HPDE6-E6E7 (cell line): Measurements from ENCODE around the gene OR14I1.

Experiments used
- DNase-seq: peaks from one replicate; pipeline ENCODE4 v3.0.0; 2011; ENCODE audit warnings: missing footprints; ENCODE audit errors: extremely low spot score

The OR14I1 gene

DNA sequence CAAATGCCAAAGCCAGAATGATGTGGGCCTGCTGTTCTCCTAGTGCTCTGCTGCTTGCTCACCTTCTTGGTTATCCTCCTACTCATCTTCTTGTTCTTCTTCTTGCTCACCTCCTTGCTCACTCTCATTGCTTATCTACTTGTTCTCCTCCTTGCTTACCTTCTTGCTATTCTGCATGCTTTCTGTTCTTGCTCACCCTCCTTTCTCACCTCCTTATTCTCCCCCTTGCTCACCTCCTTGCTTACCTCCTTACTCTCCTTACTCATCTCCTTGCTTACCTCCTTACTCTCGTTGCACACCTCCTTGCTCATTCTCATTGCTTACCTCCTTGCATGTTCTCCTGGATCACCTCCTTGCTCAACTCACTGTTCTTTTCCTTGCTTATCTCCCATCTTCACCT, at the start of gene OR14I1:
TSS of gene OR14I1 (minus strand) at position 53 of the 400 bp plus-strand sequence.
- no peak for DNase-seq

DNA sequence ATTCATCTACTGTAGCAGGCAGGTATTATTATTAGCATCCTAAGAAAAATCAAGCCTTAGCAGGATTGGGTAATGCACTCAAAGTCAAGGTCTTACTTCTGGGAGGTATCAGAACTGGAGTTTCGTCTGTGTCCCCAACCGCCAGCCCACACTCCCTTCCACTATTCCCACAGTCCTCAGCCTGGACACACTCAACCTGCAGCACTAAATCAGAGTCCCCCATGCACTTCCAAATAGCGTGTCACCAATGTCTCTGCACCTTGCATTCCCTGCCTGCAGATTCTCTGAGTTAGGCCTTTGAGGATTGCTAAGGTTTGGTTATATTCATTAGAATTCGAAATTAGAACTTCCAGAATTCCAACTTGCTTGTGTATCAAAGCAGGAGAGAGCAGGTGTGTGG, 49.1 kb upstream of the OR14I1 start:
- DNase-seq, result no peak

DNA sequence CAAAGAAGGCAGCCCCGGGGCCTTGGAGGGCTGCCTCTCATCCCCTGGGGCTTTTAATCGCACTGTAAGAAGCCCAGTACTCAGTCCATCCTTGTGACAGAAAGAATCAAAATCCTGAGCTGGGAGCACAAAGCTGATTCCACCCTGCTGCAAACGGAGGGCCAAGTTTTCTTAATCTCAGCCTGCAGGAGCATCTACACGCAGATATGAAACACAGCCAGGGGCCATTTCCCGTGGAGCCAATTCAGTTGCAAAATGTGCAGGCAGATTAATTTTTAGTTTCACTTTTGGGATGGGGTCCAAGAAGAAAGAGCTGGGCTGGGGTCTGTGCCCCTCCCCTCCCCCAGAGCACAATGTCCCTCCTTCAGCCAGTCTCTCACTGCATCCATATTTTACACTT, 48.6 kb upstream of the OR14I1 start:
- no peak for DNase-seq

DNA sequence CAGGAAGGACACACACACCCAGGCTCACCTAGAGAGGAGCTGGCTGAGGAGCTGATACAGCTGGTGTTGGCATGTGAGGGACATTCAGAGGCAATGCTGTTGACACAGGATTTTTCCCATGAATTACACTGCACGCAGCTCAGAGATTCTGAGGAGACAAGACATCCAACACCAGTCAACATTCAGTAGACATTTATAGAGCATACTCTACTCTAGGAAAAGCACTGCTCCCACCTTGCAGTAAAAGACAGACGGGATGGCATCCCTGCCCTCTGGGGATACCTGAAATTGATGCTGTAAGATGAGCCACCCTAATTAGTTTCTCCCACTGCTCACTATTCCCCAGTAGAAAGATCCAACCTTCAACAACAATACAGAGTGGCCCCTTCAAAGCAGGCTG, 47.9 kb upstream of the OR14I1 start:
- DNase-seq, result no peak

DNA sequence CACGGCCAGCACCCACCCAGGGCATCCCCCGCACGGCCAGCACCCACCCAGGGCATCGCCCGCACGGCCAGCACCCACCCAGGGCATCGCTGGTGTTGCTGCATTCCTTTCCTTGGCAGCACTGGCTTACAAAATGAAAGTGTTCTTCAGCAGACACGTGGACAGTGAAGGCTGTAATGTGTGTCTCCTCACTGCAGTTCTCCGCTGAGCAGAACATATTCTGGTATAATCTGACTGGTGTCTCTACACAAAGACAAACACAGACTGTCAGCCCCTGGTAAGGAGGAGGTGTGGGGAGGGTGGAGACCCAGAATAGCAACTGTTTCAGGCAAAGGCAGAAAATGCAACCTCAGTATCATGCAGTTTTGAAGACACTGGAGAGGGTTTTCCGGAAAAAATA, 45.6 kb upstream of the OR14I1 start:
- no peak for DNase-seq

DNA sequence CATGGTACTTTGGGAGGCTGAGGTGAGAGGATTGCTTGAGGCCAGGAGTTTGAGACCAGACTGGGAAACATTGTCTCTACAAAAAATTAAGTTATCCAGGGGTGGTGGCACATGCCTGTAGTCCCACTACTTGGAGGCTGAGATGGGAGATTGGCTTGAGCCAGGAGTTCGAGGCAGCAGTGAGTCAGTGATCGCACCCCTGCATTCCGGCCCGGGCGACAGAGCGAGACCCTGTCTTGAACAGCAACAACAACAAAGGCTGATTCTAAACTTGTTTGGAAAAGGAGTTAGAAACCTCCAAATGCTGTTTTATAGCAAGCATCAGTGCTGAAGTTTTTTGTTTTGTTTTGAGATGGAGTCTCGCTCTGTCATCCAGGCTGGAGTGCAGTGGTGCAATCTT, 38.3 kb upstream of the OR14I1 start:
- no peak for DNase-seq

DNA sequence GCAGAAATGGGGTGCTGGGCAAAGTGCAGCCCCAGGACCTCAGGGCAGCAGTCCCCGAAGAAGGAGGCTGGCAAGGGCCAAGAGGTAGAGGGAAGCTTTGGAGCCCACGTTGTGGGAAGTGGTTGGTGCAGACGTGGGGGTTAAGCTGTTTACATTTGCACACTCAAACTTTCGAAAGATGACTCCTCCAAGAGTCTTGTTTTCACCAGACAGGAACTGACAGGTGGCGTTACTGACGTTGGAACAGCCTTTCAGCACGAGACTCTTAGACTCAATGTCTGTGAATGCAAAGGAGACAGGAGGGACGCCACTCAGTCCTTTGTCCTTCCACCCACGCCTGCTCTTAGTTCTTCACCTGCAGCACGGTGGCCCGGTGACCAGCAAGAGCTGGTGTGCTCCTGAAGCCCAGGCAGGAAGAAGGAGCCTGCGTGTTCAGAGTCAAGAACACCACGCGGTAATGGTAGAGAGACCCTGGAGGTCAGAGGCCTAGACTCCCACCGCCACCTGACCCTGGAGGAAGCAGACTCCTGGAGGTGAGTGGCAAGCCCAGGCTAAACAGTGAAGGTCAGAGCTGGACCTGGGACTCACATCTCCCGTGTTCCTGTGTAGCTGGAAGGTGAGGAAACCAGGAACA, 37.1 kb upstream of the OR14I1 start:
- no peak for DNase-seq

DNA sequence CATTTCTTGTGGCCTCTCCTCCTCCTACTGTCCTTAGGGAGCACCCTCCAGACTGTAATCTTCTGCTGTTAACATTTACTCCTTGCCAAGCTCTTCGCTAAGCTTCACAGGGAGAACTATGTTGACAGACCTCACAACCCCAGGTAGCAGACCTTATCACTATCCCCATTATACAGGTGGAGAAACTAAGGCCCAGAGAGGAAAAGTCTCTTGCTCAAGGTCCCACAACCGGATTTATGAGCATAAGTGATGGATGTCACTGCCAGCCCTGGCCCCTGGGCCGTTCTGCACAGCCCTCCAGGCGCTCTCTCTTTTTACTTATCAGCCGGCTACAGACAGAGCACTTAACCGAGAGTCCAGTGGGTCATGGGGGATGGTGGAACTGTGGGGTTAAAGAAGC, 34.9 kb upstream of the OR14I1 start:
- no peak for DNase-seq

DNA sequence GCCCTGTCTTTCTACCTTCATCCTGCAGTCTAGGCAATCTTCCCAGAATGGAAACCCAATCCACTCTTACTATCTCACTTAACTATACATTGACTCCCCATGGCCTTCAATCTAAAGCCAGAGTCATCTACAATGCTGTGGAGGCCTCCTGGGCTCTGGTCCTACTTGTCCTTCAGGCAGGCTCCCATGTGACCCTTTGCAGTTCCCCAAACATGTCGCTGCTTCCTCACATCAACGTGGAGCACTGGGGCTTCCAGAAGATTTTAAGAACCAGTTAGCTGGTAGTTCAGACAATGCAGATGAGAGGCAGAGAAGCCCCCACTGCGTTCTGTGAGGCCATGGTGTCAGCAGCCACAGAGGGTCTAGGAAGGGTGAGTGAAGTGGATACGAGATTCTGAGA, 34.4 kb upstream of the OR14I1 start:
- DNase-seq, result no peak

DNA sequence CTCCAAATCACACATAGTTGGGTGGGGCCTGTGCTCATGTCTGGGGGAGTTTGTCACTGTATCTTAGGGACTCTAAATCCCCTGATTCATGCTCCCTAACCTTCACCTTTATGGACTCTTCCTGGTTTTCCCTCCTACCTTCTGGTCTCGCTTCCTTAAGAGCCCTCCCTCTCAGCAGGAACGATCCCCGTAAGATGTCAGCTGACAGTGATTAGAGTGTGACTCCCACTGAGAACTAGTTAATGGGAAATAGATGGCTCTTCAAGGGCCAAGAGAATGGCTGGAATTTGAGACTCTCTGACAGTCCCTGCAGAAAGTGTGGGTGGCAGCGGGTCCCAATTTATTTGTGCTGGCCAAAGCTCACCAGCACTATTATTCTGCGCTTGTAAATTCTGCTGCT, 31.0 kb upstream of the OR14I1 start:
- DNase-seq, result no peak

DNA sequence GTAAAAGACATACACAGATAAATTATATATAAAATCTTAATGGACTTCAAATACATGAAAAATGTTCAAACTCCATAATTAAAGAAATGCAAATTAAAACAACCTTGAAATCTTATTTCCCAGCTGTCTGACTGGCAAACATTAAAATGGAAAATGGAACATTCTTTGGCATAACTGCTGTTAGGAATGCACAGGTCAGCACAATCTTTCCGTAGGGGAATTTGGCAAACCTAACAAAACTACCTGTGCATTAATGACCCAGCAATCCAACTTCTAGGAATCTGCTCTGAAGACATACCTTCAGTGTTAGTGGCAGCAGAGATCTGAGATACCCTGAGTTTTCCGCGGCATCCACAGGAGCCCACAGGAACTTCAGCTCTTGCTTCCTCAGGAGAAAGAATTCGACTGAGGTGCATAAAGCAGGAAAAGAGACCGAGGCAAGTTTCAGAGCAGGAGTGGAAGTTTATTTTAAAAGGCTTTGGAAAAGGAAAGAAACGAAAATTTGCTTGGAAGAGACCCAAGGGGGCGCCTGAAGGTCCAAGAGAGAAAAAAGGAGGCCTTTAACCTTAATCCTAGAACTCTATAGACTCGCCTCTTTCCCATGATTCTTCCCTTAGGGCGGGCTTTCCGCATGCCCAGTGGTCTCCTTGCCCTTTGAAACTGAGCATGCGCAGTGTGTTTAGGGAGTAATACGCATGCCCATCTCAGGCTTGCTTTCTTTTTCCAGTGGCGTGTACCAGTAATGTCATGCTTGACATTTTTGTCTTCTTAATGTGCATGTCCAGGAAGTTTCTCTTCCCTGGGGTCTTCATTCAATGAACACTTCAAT, 28.2 kb upstream of the OR14I1 start:
- no peak for DNase-seq

DNA sequence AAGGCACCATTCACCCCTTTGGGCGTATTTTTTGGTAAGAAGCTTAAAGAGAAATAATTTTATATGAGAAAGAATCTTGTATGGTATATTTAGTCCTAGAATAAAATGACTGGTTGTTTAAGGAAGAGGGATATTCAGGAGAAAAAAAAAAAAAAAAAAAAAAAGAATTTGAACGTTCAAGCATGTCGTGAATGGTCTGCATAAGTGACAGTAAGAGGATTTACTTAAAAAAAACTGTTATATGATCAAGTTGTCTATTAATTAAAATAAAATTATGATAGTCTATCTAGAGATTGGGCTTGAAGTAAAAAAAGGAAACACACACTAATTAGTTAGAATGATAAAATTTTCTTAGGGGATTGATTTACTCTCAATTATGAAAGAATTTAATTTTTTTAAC, 11.7 kb upstream of the OR14I1 start:
- no peak for DNase-seq

DNA sequence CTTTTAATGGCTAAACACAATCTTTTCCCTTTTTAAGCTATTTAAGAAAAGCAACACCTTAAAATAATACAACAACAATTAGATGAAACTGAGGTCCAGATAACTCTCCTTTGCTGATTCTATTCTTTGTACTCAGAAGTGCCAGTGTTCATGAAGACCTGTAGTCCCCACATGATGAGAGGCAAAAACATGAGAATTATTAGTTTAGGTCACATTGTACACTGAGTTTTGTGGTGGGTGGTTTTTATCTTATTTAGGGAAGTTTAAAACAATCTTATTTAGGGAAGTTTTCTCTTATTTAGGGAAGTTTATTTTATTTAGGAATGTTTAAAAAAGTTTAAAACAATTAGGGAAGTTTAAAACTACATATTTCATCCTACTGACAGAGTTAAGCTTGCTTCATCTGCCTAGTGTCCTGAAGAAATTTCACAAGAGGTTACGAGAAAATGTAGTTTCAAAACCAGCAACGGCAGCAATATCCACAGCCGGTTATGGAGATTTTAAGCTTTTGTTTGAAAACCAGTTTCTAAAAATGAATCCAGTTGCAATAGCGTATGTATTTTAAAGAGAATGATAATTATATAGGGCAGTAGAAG, 7.8 kb upstream of the OR14I1 start:
- DNase-seq, result no peak

DNA sequence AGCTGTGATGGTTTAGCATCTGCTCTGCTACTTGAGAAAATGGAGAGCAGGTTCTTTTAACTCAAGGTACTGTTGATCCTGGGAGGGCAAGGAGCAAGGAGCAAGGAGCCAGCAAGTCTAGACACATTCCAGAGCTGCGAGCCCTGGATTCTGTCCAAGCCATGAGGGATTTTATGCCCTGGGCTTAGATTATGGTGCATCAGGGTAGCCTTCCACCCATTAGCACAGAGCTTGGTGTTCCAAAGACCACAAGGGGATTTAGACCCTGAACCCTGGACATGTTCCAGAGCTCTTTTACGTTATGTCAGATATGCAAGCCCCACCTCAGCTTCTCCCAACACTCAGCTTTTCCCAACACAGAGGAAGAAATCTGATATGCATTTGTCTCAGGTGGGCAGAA, 2.0 kb upstream of the OR14I1 start:
- no peak for DNase-seq

DNA sequence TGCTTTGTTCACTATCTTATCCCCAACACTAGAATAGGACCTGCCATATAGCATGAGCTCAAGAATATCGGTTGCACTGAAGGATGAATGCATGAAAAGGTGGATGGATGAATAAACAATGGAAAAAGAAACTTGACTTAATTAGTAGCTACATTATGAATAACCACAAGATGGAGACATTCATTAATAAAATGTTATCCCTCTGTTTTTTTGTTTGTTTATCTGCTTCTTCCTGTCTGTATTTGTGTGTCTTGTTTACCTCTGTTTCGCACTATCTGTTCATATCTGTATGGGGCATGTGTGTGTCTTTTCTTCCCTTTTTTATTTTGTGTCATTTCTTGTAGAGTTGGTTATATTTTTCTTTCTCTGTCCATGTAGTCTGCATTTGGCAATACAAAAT, 1.1 kb upstream of the OR14I1 start:
- DNase-seq, result no peak

DNA sequence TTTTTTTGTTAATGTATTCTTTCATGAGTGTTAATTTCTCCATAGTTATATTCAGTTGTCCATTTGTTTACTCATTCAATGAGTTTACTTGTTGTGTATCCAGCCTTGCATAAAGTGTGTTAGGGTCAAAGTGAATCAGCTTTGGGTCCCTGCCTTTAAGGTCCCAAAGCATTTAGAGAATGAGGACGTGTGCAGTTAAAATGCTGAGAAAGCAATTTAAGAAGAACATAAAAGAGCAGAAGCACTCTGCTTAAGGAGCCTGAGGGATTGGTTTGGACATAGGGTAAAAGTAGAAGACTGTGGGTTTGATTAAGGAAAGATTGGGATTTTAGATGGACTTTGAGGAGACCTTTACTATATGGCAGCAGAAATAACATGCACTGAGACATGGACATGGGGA, 3.5 kb downstream of the OR14I1 start:
- DNase-seq, result no peak

DNA sequence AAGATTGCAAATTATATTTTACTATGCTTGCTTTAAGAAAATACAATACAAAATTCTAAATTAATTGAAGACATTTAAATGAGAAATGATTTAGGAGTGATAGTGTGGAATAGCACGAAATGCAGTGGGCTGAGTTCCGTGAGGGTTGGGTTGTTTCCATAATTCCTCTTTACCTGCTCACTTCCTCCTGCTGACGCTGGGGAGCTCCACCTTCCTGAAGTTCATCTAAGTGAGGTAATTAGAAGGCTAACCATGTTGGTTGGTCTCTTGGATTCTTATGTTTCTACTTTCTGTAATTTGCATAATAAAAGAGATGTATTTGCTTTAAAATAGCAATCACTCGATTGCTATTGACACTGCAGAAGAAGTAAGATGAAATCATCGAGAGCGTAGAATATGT, 4.7 kb downstream of the OR14I1 start:
- no peak for DNase-seq

DNA sequence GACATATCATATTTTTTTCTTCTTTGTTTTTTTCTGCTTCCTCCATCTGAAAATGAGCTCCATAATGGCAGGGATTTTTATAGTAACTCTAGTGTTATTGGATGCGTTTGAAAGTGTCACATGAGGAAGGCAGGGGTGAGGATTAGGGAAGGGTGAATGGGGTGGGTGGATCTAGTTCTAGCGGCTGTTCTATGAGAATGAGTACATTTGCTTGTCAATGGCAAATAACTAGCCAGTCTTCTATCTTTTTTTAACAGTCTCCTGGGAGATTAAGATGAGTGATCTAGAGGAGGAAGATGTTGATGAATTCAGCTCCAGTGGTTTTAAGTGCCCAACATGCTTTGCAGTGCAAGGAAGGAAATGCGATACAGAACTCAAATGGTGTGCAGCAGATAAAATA, 5.8 kb downstream of the OR14I1 start:
- no peak for DNase-seq

DNA sequence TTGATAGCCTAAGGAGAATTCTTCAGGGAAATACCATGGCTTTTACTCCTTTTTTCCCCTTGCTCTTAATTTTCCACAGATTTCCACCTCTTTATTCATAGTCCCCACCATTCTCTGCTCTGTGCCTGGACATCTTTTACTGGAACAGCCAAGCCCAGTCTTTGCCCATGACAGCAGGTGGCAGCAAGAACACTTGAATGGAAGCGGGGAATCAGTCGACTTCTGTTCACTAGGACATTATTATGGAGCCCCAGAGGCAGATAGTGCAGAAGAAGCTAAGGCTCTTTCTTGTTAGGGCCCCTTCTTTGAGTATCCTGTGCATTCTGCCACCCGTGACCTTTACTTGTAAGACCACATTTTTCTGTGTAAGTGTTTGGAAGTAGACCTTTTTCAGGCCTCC, 6.3 kb downstream of the OR14I1 start:
- no peak for DNase-seq

DNA sequence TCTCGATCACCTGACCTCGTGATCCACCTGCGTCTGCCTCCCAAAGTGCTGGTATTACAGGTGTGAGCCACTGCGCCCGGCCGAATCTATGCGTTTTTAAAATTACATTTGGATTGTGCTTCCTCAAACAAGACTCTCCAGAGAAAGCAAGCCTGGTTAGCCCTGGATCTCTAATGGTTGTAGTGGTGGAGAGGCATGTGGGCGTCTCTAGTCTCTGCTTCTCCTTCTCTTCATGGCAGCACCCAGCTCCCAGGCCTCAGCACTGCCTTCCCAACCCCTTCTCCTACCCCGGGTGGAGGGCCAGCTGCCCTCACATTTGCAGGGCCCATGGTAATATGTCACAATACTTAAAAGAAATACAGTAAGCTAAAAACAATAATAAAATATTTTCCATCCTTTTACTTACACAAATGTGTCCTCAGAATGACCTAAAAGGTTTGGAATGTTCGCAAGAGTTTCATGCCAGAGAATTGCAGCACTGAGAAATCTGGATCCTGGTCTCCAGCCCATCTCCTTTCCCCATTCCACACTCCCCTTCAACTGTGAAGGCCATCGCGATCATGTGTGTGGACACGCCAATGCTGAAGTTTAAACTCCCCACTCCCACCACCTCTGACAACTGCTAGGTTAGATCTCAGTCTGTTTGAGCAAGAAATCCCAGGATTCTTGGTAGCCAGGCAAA, 7.0 kb downstream of the OR14I1 start:
- DNase-seq, result no peak

DNA sequence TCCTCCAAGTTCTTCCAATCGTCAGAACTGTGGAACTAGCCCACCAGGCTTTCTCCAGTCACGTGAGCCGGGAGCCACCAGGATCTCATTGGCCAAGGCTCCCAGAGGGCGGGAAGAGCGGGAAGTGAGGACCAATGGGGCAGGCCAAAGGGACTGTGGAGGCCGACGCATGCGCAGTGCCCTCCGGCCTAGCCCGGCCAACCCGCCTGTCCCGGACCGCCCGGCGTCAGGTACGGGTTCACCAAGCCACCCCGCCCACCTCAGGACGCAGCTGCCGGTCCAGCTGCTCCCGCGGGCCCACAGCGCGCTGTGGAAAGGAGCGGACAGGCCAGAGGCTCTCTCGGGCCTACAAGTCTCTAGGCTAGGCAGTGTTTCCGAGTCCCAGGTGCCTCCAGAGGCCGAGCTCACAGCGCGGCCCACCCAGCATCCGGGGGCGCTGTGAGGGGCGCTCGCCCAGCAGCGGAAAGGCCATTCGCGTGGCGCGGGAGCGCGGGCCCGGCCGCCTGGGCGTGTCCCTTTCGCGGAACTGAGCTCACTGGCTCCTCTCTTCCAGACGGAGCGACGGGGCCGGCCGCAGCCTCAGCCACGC, 10.9 kb downstream of the OR14I1 start:
- no peak for DNase-seq
